NCI-H226 (cell line): ENCODE measurements around the gene PPA2.

Source experiments
- DNase-seq: peaks from one replicate; pipeline ENCODE4 v3.0.0-alpha.2; 2015

The PPA2 gene

GRCh38 chr4:105386012-105386411, 87.8 kb downstream of the PPA2 start:
- no peak for DNase-seq

GRCh38 chr4:105374071-105374470, 99.8 kb downstream of the PPA2 start:
- no peak for DNase-seq

DNA sequence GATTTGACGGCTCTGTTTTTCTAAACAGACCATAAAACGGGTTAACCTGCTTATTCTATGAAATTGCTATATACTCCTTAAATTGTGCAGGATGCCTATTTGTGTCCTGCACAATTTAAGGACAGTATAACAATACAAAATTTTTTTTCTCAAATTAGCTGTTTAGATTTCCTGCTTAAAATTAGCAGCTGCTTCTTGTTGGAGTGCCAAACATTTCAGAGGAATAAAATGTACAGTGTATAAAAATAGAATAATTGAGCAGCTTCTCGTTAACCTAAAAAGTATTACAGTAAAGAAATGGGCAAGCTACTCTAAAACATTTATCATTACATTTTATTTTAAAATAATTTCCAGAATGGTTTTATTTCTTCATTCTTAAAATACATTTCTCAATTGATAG, 100.5 kb downstream of the PPA2 start:
- no peak for DNase-seq

GRCh38 chr4:105369988-105370387, 103.9 kb downstream of the PPA2 start:
- DNase-seq = no peak

DNA sequence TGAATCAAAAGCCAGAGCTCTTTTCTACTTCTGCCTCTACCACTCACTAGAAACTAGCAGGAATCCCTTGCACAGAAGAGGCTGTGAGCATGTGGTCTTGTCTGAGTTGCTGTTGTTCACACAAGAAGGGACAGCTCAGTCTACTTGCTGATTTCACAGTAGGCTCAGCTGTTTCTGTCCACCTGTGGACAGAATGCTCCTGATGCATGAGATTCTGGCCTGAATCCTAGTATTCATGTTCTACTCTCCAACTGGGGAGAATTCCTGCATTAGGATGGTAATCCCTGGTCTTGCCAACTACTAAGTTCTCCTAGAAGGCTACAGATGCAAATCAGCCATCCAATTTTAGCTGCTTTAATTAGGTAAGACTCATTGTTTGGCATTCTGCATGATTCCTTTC, 112.8 kb downstream of the PPA2 start:
- DNase-seq = no peak

DNA sequence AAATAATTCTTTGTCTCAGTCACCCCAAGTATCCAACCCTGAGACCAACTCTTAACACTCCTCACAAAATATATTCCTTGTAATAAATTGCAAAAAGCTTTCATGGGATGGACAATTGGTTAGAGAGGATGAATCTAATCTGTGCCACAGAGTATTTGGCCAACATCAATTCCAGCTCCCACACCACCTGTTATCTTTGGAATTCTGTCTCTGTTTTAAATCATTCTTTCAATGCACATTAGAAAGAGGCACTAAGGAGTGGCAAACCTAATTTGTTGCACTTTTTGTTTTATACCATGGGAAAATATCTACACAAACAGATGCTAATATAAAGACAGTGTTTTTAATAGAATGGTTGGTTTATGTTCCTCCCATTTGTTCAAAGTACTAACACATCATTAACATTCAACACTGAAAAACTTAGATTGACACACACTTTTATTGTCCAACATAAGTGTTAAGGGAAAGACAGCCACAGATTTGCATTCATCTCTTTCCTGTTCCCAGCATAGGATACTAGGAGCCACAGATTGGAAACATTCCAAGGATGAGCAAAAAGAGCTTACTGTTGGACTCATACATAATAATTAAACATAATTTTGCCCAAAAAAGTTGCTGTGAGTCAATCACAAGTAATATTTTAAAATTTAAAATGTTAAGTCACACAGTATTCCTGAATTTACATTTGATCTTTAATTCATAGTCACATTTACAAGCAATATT, 116.4 kb downstream of the PPA2 start:
- DNase-seq = no peak

GRCh38 chr4:105356194-105356593, 117.7 kb downstream of the PPA2 start:
- no peak for DNase-seq

DNA sequence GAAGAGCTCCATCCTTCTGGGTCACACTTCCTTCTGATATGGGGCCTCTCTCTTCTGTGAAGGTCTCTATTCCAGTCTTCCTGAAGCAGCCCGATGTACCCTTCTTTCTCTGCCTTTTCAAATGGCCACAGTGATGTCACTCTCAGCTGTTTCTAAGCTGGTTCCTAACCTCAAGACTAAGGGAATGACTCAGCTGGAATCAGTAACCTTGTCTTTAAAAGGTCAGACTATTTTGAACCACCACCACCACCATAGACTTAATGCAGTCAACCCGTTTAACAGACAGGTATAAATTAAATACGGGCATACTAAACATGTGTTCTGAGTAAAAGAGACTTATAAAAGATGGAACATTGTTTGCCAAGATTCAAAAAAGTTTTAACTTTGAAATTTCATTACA, 121.0 kb downstream of the PPA2 start:
- no peak for DNase-seq

- no peak for DNase-seq
Observed at GRCh38 chr4:105351861-105352260, 122.0 kb downstream of the PPA2 start.

- no peak for DNase-seq
Observed at GRCh38 chr4:105350859-105351490, 122.9 kb downstream of the PPA2 start.

DNA sequence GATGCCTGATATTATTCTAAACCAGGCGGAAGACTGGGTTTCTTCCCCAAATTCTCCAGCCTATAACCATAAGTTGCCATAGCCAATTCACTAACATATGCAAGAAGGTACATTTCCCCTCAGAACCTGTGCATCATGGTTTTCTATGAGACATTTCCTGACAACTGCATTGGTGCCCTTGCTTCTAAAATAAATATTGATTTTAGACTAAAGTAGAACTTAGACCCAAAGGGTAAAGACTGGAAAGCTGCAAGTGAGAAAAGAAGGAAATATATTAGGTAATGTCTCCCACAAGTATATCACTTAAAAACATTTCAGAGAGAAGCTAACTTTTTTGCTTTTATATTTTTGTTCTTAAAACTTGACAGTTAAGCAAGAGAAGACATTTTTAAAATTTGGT, 125.1 kb downstream of the PPA2 start:
- DNase-seq = no peak

GRCh38 chr4:105346869-105347268, 127.0 kb downstream of the PPA2 start:
- DNase-seq = no peak

DNA sequence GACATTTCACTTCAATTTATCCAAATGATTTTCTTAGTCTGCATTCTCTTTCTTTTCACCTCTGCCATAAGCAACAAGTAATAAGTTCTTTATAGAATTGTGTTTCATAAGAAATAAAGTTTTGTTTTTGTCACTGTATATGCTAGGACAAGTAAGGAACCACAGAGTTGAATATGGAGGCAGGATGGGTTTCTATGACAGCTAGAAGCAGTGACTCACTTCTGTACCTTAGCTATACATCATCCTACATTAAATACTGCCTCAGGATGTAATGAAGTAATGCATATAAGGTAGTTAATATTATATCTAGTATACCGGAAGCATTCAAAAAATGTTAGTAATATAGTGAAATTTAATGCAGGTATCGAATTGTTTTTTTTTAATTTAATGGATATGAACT, 128.0 kb downstream of the PPA2 start:
- DNase-seq = no peak

GRCh38 chr4:105345358-105345757, 128.5 kb downstream of the PPA2 start:
- no peak for DNase-seq

- no peak for DNase-seq
Observed at GRCh38 chr4:105344141-105344540, 129.7 kb downstream of the PPA2 start.

GRCh38 chr4:105343146-105343931, 130.5 kb downstream of the PPA2 start:
- no peak for DNase-seq

DNA sequence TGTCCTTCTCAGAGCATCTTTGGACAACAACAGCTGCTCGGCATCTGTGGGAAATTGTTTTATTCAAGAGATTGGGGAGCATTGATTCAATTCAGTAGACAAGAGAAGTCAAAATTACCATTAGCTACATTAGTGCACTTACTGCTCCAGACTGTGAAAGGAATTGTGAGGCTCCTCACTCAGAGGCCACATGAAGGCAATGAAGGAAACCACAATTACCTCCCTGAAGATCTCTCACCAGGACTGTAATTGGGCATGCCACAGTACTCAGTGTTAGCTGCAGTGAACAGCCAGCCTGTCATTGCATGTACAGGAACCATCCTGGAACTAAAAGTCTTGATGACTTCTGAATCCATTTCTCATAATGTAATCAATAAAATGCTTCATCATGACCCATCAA, 144.8 kb downstream of the PPA2 start:
- no peak for DNase-seq

GRCh38 chr4:105327956-105328355, 145.9 kb downstream of the PPA2 start:
- DNase-seq = no peak

DNA sequence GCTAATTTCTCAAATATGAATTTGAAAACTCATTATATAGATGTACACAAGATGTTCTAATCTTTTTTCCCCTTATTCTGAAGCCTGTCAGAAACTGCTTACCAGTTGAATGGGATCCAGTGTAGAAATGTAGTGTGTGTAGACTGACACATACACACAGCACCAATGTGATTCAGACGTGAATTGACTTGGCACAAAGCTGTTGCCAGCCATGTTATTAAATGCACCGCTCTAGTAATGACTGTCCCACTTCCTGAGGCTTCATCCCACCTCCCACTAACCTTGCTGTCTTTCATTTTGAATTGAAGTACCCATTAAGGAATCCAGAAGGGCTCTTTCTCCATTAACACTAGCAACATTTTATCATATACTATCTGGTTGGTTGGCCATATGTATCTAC, 146.6 kb downstream of the PPA2 start:
- no peak for DNase-seq
